ENCODE results near the gene CARD14. TPM values are rescaled to one million over a fixed set of nuclear protein-coding genes. Genes with fewer than 3 reads are reported as not detected.
A peak's percentile ranks its signal among the peaks of the same experiment; 100 is the strongest.

CARD14 gene
- total RNA-seq, 1 experiment from 2014 or later: not detected

GRCh38 chr17:80130992-80131391, 38.8 kb upstream of the CARD14 start:
- Histone ChIP-seq H3K27me3 (ENCODE audit: control insufficient read depth, insufficient read depth, low read length) (no peaks in the 10 kb centered on the region), H3K27ac (ENCODE audit: low read length) (no peak overlapping the region), H3K4me1 (ENCODE audit: control insufficient read depth, insufficient read depth, low read length) (no peaks in the 10 kb centered on the region), H3K9me3 (ENCODE audit: control insufficient read depth, insufficient read depth, low read depth, low read length) (no peaks in the 10 kb centered on the region), H3K4me3 (ENCODE audit: low read depth in 2 of 2, low read length in 2 of 2) (no peak overlapping the region), H3K36me3 (ENCODE audit: control insufficient read depth, insufficient read depth, low read length) (peaks cover 16% of the 10 kb centered on the region; the same call in 1 of the 2 replicates)
- no TSS peak for BruUV-seq (replicated peaks)
- TF ChIP-seq REST (IDR thresholded peaks at IDR 0.05; ENCODE audit: insufficient read depth in 1 of 2, low read depth in 2 of 2, low read length in 1 of 2): no peak
- no peak for TF ChIP-seq CTCF (IDR thresholded peaks at IDR 0.05)
- TF ChIP-seq SIN3A (IDR thresholded peaks at IDR 0.05; ENCODE audit: borderline replicate concordance, insufficient read depth, low read depth, low read length): no peak
- no peak for TF ChIP-seq POLR2AphosphoS5 (IDR thresholded peaks at IDR 0.05; ENCODE audit: low read depth, low read length)
- no peak for TF ChIP-seq TCF7L2 (IDR thresholded peaks at IDR 0.05; ENCODE audit: low read depth, low read length)
- ChIA-PET POLR2A (no interaction called here), CTCF (no interaction called here)
- ATAC-seq (no peak), DNase-seq (ENCODE audit: low read depth, low spot score) (no peak)
- intact Hi-C loops (cut with micrococcal nuclease; ENCODE audit: unreplicated experiment): no loop called here
- in situ Hi-C loops (cut with HindIII; ENCODE audit: low pct_unique_long_range_greater_than_20kb, low sequenced_read_pairs): no loop called here

GRCh38 chr17:80132906-80133625, 36.8 kb upstream of the CARD14 start:
- TF ChIP-seq POLR2AphosphoS5 (IDR thresholded peaks at IDR 0.05; ENCODE audit: low read depth, low read length) (peak; percentile 31; the same call in 1 of the 2 replicates), REST (IDR thresholded peaks at IDR 0.05; ENCODE audit: insufficient read depth in 1 of 2, low read depth in 2 of 2, low read length in 1 of 2) (no peak), SIN3A (IDR thresholded peaks at IDR 0.05; ENCODE audit: borderline replicate concordance, insufficient read depth, low read depth, low read length) (no peak)
- in situ Hi-C loops (cut with HindIII; ENCODE audit: low pct_unique_long_range_greater_than_20kb, low sequenced_read_pairs): no loop called here
- BruUV-seq (replicated peaks): no TSS peak
- ChIA-PET POLR2A (interaction anchor here (0.5 kb wide), 1 partner anchor 1260 kb away, joined by 3 read pairs; no protein-coding TSS in a partner anchor), CTCF (no interaction called here)
- Histone ChIP-seq H3K4me1 (ENCODE audit: control insufficient read depth, insufficient read depth, low read length) (no peaks in the 10 kb centered on the region), H3K9me3 (ENCODE audit: control insufficient read depth, insufficient read depth, low read depth, low read length) (no peaks in the 10 kb centered on the region), H3K4me3 (ENCODE audit: low read depth in 2 of 2, low read length in 2 of 2) (no peak overlapping the region), H3K27ac (ENCODE audit: low read length) (no peak overlapping the region), H3K36me3 (ENCODE audit: control insufficient read depth, insufficient read depth, low read length) (peaks cover 27% of the 10 kb centered on the region; the same call in 1 of the 2 replicates), H3K27me3 (ENCODE audit: control insufficient read depth, insufficient read depth, low read length) (no peaks in the 10 kb centered on the region)
- DNase-seq (ENCODE audit: low read depth, low spot score): no peak
- intact Hi-C loops (cut with micrococcal nuclease; ENCODE audit: unreplicated experiment): no loop called here
- peak; percentile 44; the same call in 1 of the 2 replicates for ATAC-seq
